ENCODE data around the gene IGFL3.

DNA sequence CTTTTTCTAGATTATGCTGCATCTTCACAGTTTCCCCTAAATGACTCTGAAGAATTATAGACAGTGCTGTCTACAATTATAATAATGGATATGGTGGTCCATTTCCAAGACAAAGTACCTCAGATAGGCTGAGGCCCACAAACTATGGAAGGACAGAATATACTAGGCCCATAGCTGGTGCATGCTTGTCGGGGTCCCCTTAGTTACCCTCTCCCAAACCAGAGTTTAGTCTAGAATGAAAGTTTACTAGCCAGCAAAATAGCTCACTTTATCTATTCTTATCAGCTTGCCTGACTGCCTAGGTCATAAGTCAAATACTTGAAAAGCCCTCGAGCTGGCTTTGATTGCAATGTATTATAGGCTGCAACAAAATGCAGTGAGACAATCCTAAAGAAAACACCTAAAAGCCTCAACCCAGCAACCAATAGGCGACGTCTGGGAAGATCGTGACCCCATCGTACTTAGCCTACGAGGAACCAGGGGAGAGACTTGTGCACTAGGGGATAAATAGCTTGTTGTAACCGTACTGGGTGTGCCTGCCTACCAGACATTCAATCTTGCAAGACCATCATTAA lies 22.8 kb upstream of the IGFL3 start:
- TF ChIP-seq, protein P1, sequence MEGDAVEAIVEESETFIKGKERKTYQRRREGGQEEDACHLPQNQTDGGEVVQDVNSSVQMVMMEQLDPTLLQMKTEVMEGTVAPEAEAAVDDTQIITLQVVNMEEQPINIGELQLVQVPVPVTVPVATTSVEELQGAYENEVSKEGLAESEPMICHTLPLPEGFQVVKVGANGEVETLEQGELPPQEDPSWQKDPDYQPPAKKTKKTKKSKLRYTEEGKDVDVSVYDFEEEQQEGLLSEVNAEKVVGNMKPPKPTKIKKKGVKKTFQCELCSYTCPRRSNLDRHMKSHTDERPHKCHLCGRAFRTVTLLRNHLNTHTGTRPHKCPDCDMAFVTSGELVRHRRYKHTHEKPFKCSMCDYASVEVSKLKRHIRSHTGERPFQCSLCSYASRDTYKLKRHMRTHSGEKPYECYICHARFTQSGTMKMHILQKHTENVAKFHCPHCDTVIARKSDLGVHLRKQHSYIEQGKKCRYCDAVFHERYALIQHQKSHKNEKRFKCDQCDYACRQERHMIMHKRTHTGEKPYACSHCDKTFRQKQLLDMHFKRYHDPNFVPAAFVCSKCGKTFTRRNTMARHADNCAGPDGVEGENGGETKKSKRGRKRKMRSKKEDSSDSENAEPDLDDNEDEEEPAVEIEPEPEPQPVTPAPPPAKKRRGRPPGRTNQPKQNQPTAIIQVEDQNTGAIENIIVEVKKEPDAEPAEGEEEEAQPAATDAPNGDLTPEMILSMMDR (IDR thresholded peaks at IDR 0.05; ENCODE audit: low read length), result no peak
- no peak for TF ChIP-seq EZH2 (optimal IDR thresholded peaks at IDR 0.05; ENCODE audit: low read depth, low read length)
- no peak for TF ChIP-seq EZH2phosphoT487 (IDR thresholded peaks at IDR 0.05; ENCODE audit: low read length)

All from MM.1S (cell line).